ENCODE measurements around the gene IL23R.

DNA sequence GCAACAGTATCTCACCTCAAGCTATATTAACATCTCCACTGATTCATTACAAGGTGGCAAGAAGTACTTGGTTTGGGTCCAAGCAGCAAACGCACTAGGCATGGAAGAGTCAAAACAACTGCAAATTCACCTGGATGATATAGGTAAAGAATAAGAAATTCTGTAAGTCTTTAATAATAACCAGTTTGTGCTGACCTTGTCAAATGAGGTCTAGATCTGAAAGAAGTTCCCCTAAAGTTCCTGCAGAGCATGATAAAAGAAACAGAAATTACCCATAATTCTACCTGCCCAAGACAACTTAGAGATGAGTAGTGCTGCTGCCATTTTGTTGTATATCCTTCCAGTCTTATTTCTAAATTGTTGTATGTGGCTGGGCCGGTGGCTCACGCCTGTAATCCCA lies 34.5 kb downstream of the IL23R start:
- TF ChIP-seq, protein P1, sequence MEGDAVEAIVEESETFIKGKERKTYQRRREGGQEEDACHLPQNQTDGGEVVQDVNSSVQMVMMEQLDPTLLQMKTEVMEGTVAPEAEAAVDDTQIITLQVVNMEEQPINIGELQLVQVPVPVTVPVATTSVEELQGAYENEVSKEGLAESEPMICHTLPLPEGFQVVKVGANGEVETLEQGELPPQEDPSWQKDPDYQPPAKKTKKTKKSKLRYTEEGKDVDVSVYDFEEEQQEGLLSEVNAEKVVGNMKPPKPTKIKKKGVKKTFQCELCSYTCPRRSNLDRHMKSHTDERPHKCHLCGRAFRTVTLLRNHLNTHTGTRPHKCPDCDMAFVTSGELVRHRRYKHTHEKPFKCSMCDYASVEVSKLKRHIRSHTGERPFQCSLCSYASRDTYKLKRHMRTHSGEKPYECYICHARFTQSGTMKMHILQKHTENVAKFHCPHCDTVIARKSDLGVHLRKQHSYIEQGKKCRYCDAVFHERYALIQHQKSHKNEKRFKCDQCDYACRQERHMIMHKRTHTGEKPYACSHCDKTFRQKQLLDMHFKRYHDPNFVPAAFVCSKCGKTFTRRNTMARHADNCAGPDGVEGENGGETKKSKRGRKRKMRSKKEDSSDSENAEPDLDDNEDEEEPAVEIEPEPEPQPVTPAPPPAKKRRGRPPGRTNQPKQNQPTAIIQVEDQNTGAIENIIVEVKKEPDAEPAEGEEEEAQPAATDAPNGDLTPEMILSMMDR (IDR thresholded peaks at IDR 0.05 in 2 of 3, conservative IDR thresholded peaks at IDR 0.05 in 1 of 3; ENCODE audit: borderline replicate concordance in 1 of 3, insufficient read depth in 1 of 3, low read depth in 2 of 3, low read length in 2 of 3) = no peak
- TF ChIP-seq POLR2A (IDR thresholded peaks at IDR 0.05; ENCODE audit: borderline replicate concordance, extremely low read depth, insufficient read depth, insufficient read length) (no peak), EZH2 (IDR thresholded peaks at IDR 0.05) (no peak), EGR1 (IDR thresholded peaks at IDR 0.05; ENCODE audit: low read depth) (no peak)

All from HCT116 (cell line).